Neural cell (in vitro differentiated cells): ENCODE results near the gene NXF3. TPM values are rescaled to one million over a fixed set of nuclear protein-coding genes. Genes with fewer than 3 reads are reported as not detected.

Experiments
- H2AFZ ChIP-seq: fragments of 200-600, 300-800 bp; sonication (generic), shearing (Covaris generic); 2 replicates; pipeline ENCODE4 v1.6.0; 2014; ENCODE audit warnings: low read depth, mild to moderate bottlenecking, antibody characterized with exemption, low read length, moderate library complexity
- H3F3A ChIP-seq: fragments of 200-600 bp; shearing (Covaris generic); 2 replicates; pipeline ENCODE4 v1.6.1; 2016; ENCODE audit warnings: mild to moderate bottlenecking, moderate library complexity, mixed read lengths, antibody characterized with exemption, low read length; ENCODE audit not compliant: insufficient read depth, poor library complexity, severe bottlenecking
- H3K27ac ChIP-seq: fragments of 200-600, 300-800 bp; sonication (generic), shearing (Covaris generic); 2 replicates; pipeline ENCODE4 v1.5.1; 2014; ENCODE audit warnings: mild to moderate bottlenecking, low read length, moderate library complexity
- H3K27me3 ChIP-seq: fragments of 300-800, 200-600 bp; sonication (generic), shearing (Covaris generic); 2 replicates; pipeline ENCODE4 v1.6.0; 2014; ENCODE audit warnings: mild to moderate bottlenecking, low read depth, low read length, moderate library complexity; ENCODE audit not compliant: insufficient read depth
- H3K36me3 ChIP-seq: fragments of 300-800, 200-600 bp; sonication (generic), shearing (Covaris generic); 2 replicates; pipeline ENCODE4 v1.5.1; 2014; ENCODE audit warnings: mild to moderate bottlenecking, antibody characterized with exemption, low read length, moderate library complexity; ENCODE audit not compliant: insufficient read depth
- H3K4me2 ChIP-seq: fragments of 300-800, 200-600 bp; sonication (generic), shearing (Covaris generic); 2 replicates; pipeline ENCODE4 v1.6.0; 2014; ENCODE audit warnings: mild to moderate bottlenecking, low read length
- H3K4me3 ChIP-seq: fragments of 300-800, 200-600 bp; sonication (generic), shearing (Covaris generic); 2 replicates; pipeline ENCODE4 v1.5.1; 2014; ENCODE audit warnings: mild to moderate bottlenecking, low read length, moderate library complexity
- H3K79me2 ChIP-seq: fragments of 200-600 bp; shearing (Covaris generic); replicated peaks from 2 replicates; pipeline ENCODE4 v1.6.0; 2014; ENCODE audit warnings: mild to moderate bottlenecking, low read length, moderate library complexity; ENCODE audit not compliant: insufficient read depth
- H3K9ac ChIP-seq: fragments of 300-800, 200-600 bp; sonication (generic), shearing (Covaris generic); 2 replicates; pipeline ENCODE4 v1.6.1; 2016; ENCODE audit warnings: mild to moderate bottlenecking, low read length, mixed read lengths
- H3K9me2 ChIP-seq: fragments of 200-600 bp; shearing (Covaris generic); 2 replicates; pipeline ENCODE4 v1.6.1; 2016; ENCODE audit warnings: mild to moderate bottlenecking, low read length, mixed read lengths; ENCODE audit not compliant: insufficient read depth
- H3K9me3 ChIP-seq: fragments of 200-600, 300-800 bp; sonication (generic), shearing (Covaris generic); 2 replicates; pipeline ENCODE4 v1.6.1; 2016; ENCODE audit warnings: mild to moderate bottlenecking, mixed run types, low read length, moderate library complexity, mixed read lengths
- H4K20me1 ChIP-seq: fragments of 200-600 bp; shearing (Covaris generic); 2 replicates; pipeline ENCODE4 v1.6.1; 2016; ENCODE audit warnings: mild to moderate bottlenecking, mixed run types; ENCODE audit not compliant: insufficient read depth
- CTCF ChIP-seq: fragments of 450-650 bp; IDR thresholded peaks from 2 replicates; pipeline ENCODE4 v1.5.1; 2014; ENCODE audit warnings: antibody characterized with exemption, mild to moderate bottlenecking, moderate library complexity; ENCODE audit not compliant: poor library complexity, severe bottlenecking
- EP300 ChIP-seq: fragments of 450-650 bp; conservative IDR thresholded peaks from 2 replicates; pipeline ENCODE4 v1.6.1; 2014; ENCODE audit warnings: antibody characterized with exemption, mild to moderate bottlenecking, moderate library complexity; ENCODE audit not compliant: poor library complexity, severe bottlenecking
- EZH2 ChIP-seq: fragments of 200-600, 300-800 bp; shearing (Covaris generic), sonication (generic); IDR thresholded peaks from 2 replicates; pipeline ENCODE4 v1.6.1; 2014; ENCODE audit warnings: antibody characterized with exemption, low read length, borderline replicate concordance, mild to moderate bottlenecking; ENCODE audit not compliant: insufficient read depth, poor library complexity, severe bottlenecking
- MXI1 ChIP-seq: fragments of 450-650 bp; conservative IDR thresholded peaks from 2 replicates; pipeline ENCODE4 v1.6.1; 2014; ENCODE audit warnings: antibody characterized with exemption, mild to moderate bottlenecking; ENCODE audit not compliant: poor library complexity, severe bottlenecking
- POLR2AphosphoS5 ChIP-seq: IDR thresholded peaks from 2 replicates; pipeline ENCODE4 v1.6.1; 2012
- RAD21 ChIP-seq: fragments of 450-650 bp; conservative IDR thresholded peaks from 2 replicates; pipeline ENCODE4 v1.6.1; 2014; ENCODE audit warnings: antibody characterized with exemption, mild to moderate bottlenecking, moderate library complexity
- REST ChIP-seq: IDR thresholded peaks from 2 replicates; pipeline ENCODE4 v1.6.1; 2012; ENCODE audit warnings: borderline replicate concordance
- SMC3 ChIP-seq: fragments of 450-650 bp; conservative IDR thresholded peaks from 2 replicates; pipeline ENCODE4 v1.6.1; 2014; ENCODE audit warnings: antibody characterized with exemption, mild to moderate bottlenecking, moderate library complexity; ENCODE audit not compliant: poor library complexity
- TAF1 ChIP-seq: IDR thresholded peaks from 2 replicates; pipeline ENCODE4 v1.6.1; 2012; ENCODE audit warnings: low read depth
- polyA plus RNA-seq: library from polyadenylated mRNA; depleted of rRNA; stranded (reverse); fragments of >200 nt; gene quantifications from 2 replicates; pipeline ENCODE4 v1.2.3, GENCODE V29; 2014

NXF3 gene
- polyA plus RNA-seq, 1 donor from 2014 or later: not detected

DNA sequence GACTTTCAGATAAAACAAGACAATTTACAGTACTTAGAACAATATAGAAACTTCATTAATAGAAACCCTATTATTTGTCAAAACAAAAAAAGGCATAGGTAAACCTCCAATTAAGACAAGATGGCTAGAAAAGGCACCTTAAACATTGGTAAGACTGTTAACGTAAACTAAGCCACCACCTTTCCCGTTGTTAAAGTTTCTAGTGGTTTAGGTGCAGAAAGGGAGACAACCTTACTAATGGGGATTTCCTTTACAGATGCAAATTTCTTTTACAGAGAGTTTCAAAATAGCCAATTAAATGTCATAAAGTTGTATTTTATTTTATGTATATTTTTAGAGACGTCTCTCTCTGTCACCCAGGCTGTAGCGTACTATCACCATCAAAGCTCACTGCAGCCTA lies 7.5 kb upstream of the NXF3 start:
- Histone ChIP-seq H3K4me3 (no peak overlapping the region), H3K9me3 (no peaks in the 10 kb centered on the region), H3F3A (no peaks in the 10 kb centered on the region), H3K9me2 (no peaks in the 10 kb centered on the region), H3K9ac (no peak overlapping the region), H3K79me2 (no peaks in the 10 kb centered on the region), H4K20me1 (no peaks in the 10 kb centered on the region), H3K36me3 (no peaks in the 10 kb centered on the region), H3K27ac (no peak overlapping the region), H3K27me3 (no peaks in the 10 kb centered on the region), H2AFZ (no peak overlapping the region), H3K4me2 (no peak overlapping the region)
- no peak for TF ChIP-seq REST
- no peak for TF ChIP-seq CTCF
- no peak for TF ChIP-seq RAD21
- TF ChIP-seq TAF1: no peak
- TF ChIP-seq MXI1: no peak
- TF ChIP-seq POLR2AphosphoS5: no peak
- TF ChIP-seq EP300: no peak
- TF ChIP-seq EZH2: no peak
- no peak for TF ChIP-seq SMC3

DNA sequence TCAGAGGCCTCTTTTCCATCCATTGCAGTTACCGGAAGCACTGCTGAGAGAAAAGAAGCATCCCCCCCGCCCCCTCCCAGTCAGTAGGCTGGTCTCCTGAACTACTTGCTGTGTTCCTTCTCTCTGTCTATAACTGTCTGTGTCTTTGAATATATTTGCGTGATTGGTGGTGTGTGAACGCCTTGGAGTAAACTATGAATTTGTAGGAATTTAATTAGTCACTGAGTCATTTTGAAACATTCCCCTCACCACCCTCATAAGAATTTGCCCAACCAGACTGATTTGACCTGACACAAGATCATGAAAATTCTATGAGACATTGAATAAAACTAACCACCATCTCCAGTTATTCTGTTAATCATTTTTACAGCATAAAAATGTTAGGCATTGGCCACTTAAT lies 6.7 kb upstream of the NXF3 start:
- TF ChIP-seq EZH2 (no peak), CTCF (no peak), POLR2AphosphoS5 (no peak), RAD21 (no peak), TAF1 (no peak), EP300 (no peak), SMC3 (no peak), MXI1 (no peak), REST (no peak)
- no peak overlapping the region for H3K27ac ChIP-seq
- H3K4me2 ChIP-seq: no peak overlapping the region
- no peaks in the 10 kb centered on the region for H3F3A ChIP-seq
- H4K20me1 ChIP-seq: no peaks in the 10 kb centered on the region
- no peak overlapping the region for H2AFZ ChIP-seq
- no peaks in the 10 kb centered on the region for H3K79me2 ChIP-seq
- H3K27me3 ChIP-seq: no peaks in the 10 kb centered on the region
- no peaks in the 10 kb centered on the region for H3K9me3 ChIP-seq
- H3K9ac ChIP-seq: no peak overlapping the region
- H3K9me2 ChIP-seq: no peaks in the 10 kb centered on the region
- H3K4me3 ChIP-seq: no peak overlapping the region
- no peaks in the 10 kb centered on the region for H3K36me3 ChIP-seq
